ENCODE measurements around the gene HLA-DPB1. TPM values are rescaled to one million over a fixed set of nuclear protein-coding genes. Genes with fewer than 3 reads are reported as not detected.
"Not testable (repeated sequence)": the region's sequence is repeated elsewhere in the genome, so short reads cannot be mapped to it uniquely, and the experiment has no call there.

HLA-DPB1 gene
- polyA plus RNA-seq, 1 donor: 75.0 TPM

DNA sequence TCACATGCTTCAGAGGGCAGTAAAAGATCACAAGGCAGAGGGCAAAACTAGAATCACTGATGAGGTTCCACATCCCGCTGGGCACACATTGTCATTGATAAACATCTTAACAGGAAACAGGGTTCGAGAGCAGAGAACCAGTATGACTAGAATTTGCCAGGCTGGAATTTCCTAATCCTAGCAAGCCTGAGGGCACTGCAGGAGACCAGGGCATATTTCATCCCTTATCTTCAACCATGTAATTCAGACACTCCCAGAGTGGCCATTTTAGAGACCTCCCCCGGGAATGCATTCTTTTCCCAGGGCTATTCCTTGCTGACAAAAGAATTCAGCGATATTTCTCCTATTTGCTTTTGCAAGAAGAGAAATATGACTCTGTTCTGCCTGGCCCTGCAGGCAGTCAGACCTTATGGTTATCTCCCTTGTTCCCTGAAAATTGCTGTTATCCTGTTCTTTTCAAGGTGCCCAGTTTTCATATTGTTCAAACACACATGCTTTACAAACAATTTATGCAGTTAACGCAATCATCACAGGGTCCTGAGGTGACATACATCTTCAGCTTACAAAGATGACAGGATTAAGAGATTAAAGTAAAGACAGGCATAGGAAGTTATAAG lies 25.4 kb downstream of the HLA-DPB1 start:
- not testable (repeated sequence) for H3K36me3 ChIP-seq (ENCODE audit: control insufficient read depth, insufficient read depth, low read length); H3K27me3 ChIP-seq (ENCODE audit: control insufficient read depth, insufficient read depth, low read length); DNase-seq; H3K27ac ChIP-seq (ENCODE audit: low read length); H3K9me3 ChIP-seq (ENCODE audit: control insufficient read depth, low read depth, low read length); H3K4me1 ChIP-seq (ENCODE audit: control insufficient read depth, insufficient read depth, low read length); H3K4me3 ChIP-seq (ENCODE audit: low read length)
- no CpG with 5 or more reads among the region's 5 CpGs for WGBS (ENCODE audit: insufficient coverage, low lambda C conversion rate)

DNA sequence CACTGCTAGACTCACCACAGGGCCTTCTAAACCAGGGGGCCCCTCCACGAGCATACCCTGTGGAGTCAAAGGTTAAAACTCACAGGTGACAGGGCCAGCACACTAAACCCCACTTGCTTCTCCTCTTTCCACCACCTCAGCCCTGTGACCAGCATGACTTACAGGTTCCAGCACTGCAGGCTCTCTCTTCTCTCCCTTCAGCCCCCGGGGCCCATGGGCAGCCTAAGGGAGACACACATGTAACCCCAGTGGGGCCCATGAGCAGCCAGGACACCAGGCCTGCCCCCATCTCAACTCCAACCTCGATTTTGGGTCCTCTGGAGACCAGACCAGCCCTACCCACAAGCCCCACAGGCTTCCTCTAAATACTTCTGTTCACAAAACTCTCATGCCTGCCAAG lies 28.0 kb downstream of the HLA-DPB1 start:
- no peaks in the 10 kb centered on the region for H3K36me3 ChIP-seq (ENCODE audit: control insufficient read depth, insufficient read depth, low read length)
- no peak overlapping the region for H3K4me3 ChIP-seq (ENCODE audit: low read length)
- H3K27me3 ChIP-seq (ENCODE audit: control insufficient read depth, insufficient read depth, low read length): peaks cover 18% of the 10 kb centered on the region
- no peak for DNase-seq
- no peaks in the 10 kb centered on the region for H3K9me3 ChIP-seq (ENCODE audit: control insufficient read depth, low read depth, low read length)
- no peaks in the 10 kb centered on the region for H3K4me1 ChIP-seq (ENCODE audit: control insufficient read depth, insufficient read depth, low read length)
- WGBS (ENCODE audit: insufficient coverage, low lambda C conversion rate): no CpG with 5 or more reads among the region's 3 CpGs
- H3K27ac ChIP-seq (ENCODE audit: low read length): no peak overlapping the region

DNA sequence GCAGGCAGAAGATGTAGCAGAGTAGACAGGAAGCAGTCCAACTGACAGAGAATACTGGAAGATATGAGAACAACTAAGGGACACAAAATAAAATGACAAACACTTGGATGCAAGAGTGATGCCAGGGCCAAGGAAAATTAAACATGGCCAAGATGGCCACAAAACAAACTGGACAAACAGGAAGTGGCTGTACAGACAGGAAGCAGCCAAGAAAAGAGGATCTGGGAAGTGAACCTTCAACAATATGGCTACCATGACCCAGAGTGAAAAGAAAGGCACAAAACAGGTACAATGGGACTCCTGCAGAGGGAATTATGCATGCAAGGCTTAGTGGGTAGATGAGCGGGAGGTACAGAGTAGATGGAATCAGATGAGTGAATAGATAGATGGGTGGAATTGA lies 29.1 kb downstream of the HLA-DPB1 start:
- no peaks in the 10 kb centered on the region for H3K4me1 ChIP-seq (ENCODE audit: control insufficient read depth, insufficient read depth, low read length)
- no peak overlapping the region for H3K4me3 ChIP-seq (ENCODE audit: low read length)
- H3K27ac ChIP-seq (ENCODE audit: low read length): no peak overlapping the region
- no peaks in the 10 kb centered on the region for H3K36me3 ChIP-seq (ENCODE audit: control insufficient read depth, insufficient read depth, low read length)
- WGBS (ENCODE audit: insufficient coverage, low lambda C conversion rate): 100% methylated on average over 1 of the region's 1 CpG
- H3K27me3 ChIP-seq (ENCODE audit: control insufficient read depth, insufficient read depth, low read length): peaks cover 24% of the 10 kb centered on the region
- no peaks in the 10 kb centered on the region for H3K9me3 ChIP-seq (ENCODE audit: control insufficient read depth, low read depth, low read length)
- no peak for DNase-seq

DNA sequence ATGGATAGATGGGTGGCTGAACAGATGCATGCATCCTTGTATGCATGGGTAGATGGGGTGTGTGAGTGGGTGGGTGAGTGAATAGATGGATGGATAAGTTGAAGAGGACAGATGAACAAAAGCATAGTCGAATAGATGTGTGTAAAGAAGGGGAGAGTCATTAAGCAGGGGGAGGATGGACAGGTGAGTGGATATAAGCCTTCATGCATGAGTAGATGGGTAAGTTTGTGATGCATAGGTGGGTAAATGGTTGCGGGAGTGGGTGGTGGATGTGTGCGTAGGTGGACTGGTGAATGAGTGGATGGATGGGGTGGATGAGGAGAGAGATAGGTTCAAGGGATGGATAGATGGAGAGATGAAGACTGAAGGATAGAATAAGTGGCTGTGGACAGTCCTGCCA lies 29.6 kb downstream of the HLA-DPB1 start:
- Histone ChIP-seq H3K27me3 (ENCODE audit: control insufficient read depth, insufficient read depth, low read length) (peaks cover 24% of the 10 kb centered on the region), H3K4me1 (ENCODE audit: control insufficient read depth, insufficient read depth, low read length) (no peaks in the 10 kb centered on the region), H3K27ac (ENCODE audit: low read length) (no peak overlapping the region), H3K9me3 (ENCODE audit: control insufficient read depth, low read depth, low read length) (no peaks in the 10 kb centered on the region), H3K4me3 (ENCODE audit: low read length) (no peak overlapping the region), H3K36me3 (ENCODE audit: control insufficient read depth, insufficient read depth, low read length) (no peaks in the 10 kb centered on the region)
- DNase-seq: no peak
- WGBS (ENCODE audit: insufficient coverage, low lambda C conversion rate): 89% methylated on average over 3 of the region's 3 CpGs

DNA sequence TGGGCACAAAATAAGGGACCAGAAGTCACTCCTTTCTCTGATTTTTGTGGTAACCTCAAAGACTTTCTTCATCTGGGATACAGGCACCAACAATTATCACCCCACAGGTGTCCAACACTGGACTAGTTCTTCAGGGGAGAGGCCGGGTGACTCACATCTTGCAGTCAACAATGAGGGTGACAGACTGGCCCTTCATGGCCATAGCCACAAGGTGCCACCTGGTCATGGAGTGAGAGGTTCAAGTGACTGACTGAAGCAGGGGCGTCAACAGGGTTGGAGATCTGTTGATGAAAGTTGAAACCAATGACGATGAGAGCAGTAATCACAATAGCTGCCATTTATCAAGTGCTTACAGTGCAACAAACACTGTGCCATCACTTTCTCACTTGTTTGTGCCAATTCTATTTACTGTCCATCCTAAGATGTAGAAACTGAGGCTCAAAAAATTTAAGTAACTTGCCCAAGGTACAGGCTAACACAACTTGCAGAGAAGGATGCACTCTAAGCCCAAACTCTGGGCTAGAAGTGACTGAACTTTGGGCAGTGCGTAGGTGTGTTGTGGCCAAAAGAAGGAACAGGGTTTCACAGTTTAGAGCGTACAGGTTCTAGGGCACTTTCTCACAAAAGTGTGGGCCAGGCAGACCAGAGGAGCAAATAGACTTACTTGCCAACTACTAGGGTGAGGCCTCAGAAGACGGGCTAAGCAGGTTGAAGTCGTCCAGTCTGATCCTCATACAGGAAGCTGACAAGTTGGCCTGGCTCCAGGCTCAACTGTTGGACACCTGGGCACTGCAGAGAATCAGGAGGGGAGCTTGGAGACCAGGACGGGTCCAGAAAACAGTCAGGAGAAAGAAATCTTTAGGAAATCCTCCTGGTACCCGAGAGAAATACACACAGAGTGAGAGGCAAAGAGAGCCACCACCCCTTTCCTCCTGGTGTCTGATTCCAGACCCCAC lies 30.4 kb downstream of the HLA-DPB1 start:
- Histone ChIP-seq H3K27ac (ENCODE audit: low read length) (no peak overlapping the region), H3K9me3 (ENCODE audit: control insufficient read depth, low read depth, low read length) (no peaks in the 10 kb centered on the region), H3K4me3 (ENCODE audit: low read length) (no peak overlapping the region), H3K4me1 (ENCODE audit: control insufficient read depth, insufficient read depth, low read length) (no peaks in the 10 kb centered on the region), H3K27me3 (ENCODE audit: control insufficient read depth, insufficient read depth, low read length) (peaks cover 24% of the 10 kb centered on the region), H3K36me3 (ENCODE audit: control insufficient read depth, insufficient read depth, low read length) (no peaks in the 10 kb centered on the region)
- DNase-seq: no peak
- 100% methylated on average over 1 of the region's 9 CpGs for WGBS (ENCODE audit: insufficient coverage, low lambda C conversion rate)

DNA sequence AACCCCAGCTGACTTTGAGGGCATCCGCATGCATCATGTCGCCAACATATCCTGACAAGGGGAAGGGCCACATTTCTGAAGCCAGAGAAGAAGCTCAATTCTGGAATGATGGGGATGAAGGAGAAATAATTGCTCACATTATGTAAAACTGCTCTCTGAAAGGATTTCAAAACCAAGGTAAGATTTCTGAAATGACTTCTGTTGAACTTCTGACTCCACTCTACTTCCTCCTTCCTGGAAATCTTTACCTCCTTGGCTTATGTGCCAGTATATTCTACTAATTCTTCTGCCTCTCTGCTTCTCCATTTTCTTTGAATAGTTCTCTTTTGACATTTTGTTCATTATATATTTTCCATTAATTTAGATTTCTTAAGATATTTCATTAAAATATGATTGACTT lies 31.9 kb downstream of the HLA-DPB1 start:
- Histone ChIP-seq H3K27ac (ENCODE audit: low read length) (no peak overlapping the region), H3K27me3 (ENCODE audit: control insufficient read depth, insufficient read depth, low read length) (peaks cover 26% of the 10 kb centered on the region), H3K4me1 (ENCODE audit: control insufficient read depth, insufficient read depth, low read length) (no peaks in the 10 kb centered on the region), H3K9me3 (ENCODE audit: control insufficient read depth, low read depth, low read length) (no peaks in the 10 kb centered on the region), H3K4me3 (ENCODE audit: low read length) (no peak overlapping the region), H3K36me3 (ENCODE audit: control insufficient read depth, insufficient read depth, low read length) (no peaks in the 10 kb centered on the region)
- WGBS (ENCODE audit: insufficient coverage, low lambda C conversion rate): 100% methylated on average over 1 of the region's 2 CpGs
- no peak for DNase-seq

DNA sequence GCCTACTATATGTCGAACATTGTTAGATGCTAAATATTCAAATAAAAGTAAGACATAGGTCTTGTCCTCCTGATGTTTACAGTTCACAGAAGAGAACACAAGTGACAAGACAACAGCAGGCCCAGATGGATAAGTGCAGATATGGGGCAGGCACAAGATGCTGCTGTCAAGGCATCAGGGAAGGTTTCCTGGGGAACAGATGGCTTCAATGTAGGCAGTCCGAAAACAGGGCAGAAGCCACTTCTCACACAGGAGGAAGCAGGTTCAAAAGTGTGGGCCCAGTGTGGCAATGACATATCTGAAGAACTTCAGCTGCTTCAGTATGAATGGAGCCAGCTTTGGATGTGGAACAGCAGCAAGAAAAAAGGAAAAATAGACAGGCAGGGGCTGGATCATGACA lies 32.5 kb downstream of the HLA-DPB1 start:
- peaks cover 29% of the 10 kb centered on the region for H3K27me3 ChIP-seq (ENCODE audit: control insufficient read depth, insufficient read depth, low read length)
- WGBS (ENCODE audit: insufficient coverage, low lambda C conversion rate): no CpG with 5 or more reads among the region's 2 CpGs
- H3K36me3 ChIP-seq (ENCODE audit: control insufficient read depth, insufficient read depth, low read length): no peaks in the 10 kb centered on the region
- no peak for DNase-seq
- H3K9me3 ChIP-seq (ENCODE audit: control insufficient read depth, low read depth, low read length): no peaks in the 10 kb centered on the region
- H3K27ac ChIP-seq (ENCODE audit: low read length): no peak overlapping the region
- no peak overlapping the region for H3K4me3 ChIP-seq (ENCODE audit: low read length)
- no peaks in the 10 kb centered on the region for H3K4me1 ChIP-seq (ENCODE audit: control insufficient read depth, insufficient read depth, low read length)

DNA sequence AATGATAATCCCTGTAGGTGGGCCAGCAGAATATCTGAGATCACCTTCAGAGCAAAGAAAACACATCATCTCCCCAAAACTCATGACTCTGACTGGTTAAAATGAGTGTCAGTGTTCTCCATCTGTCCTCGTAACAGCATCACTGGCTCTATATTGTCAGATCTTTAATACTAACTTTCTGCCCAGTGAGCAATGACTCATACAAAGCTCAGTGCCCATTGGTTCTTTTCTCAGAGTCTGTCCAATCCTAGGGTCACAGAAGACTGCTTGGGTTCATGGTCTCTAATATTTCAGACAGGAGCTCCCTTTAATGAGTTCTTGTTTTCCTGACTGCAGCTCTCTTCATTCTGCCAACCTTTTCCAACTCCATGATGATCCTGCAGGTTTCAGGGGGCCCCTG lies 36.4 kb downstream of the HLA-DPB1 start:
- peaks cover 43% of the 10 kb centered on the region for H3K27me3 ChIP-seq (ENCODE audit: control insufficient read depth, insufficient read depth, low read length)
- no peaks in the 10 kb centered on the region for H3K9me3 ChIP-seq (ENCODE audit: control insufficient read depth, low read depth, low read length)
- H3K4me1 ChIP-seq (ENCODE audit: control insufficient read depth, insufficient read depth, low read length): no peaks in the 10 kb centered on the region
- no peaks in the 10 kb centered on the region for H3K36me3 ChIP-seq (ENCODE audit: control insufficient read depth, insufficient read depth, low read length)
- H3K27ac ChIP-seq (ENCODE audit: low read length): no peak overlapping the region
- WGBS (ENCODE audit: insufficient coverage, low lambda C conversion rate): 60% methylated on average over 1 of the region's 1 CpG
- no peak overlapping the region for H3K4me3 ChIP-seq (ENCODE audit: low read length)
- peak; percentile 16 to 18 for DNase-seq

DNA sequence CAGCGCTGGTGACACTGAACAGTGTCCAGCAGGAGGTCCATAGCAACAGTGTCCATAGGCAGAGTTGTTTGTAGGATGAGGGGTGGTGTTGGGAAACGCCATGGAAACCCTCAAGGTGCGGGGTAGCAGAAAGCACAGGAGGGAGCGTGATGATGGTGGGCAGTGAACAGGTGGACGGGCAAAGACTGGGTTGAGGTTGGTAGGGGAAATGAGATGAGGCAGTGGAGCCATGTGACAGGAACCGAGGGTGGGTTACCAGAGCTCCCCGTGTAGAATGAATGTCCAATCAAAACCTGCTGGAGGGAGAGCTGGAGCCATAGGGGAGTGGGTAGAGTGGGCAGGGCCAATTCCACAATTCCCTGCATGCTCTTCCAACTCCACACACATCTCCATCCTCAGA lies 38.0 kb downstream of the HLA-DPB1 start:
- WGBS (ENCODE audit: insufficient coverage, low lambda C conversion rate): no CpG with 5 or more reads among the region's 7 CpGs
- no peak for DNase-seq
- Histone ChIP-seq H3K9me3 (ENCODE audit: control insufficient read depth, low read depth, low read length) (no peaks in the 10 kb centered on the region), H3K4me3 (ENCODE audit: low read length) (no peak overlapping the region), H3K4me1 (ENCODE audit: control insufficient read depth, insufficient read depth, low read length) (no peaks in the 10 kb centered on the region), H3K27me3 (ENCODE audit: control insufficient read depth, insufficient read depth, low read length) (peaks cover 45% of the 10 kb centered on the region), H3K27ac (ENCODE audit: low read length) (no peak overlapping the region), H3K36me3 (ENCODE audit: control insufficient read depth, insufficient read depth, low read length) (no peaks in the 10 kb centered on the region)

DNA sequence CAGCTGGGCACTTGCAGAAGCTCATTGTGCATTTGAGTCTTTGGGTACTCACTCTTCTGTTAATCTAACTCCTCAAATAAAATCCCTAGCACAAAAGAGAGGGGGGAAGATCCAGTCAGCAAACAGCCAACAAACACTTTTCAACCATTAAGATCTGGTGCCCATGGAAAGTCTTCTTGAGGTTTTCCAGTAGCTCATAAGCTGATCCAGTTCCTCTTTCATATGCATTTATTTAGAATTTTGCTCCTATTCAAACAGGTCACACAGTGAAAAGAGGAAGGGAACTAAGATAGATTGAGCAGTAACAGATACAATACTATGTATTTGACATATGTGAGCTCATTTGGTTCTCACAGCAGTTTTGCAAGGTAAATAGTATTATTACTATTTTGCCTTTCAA lies 38.6 kb downstream of the HLA-DPB1 start:
- peaks cover 45% of the 10 kb centered on the region for H3K27me3 ChIP-seq (ENCODE audit: control insufficient read depth, insufficient read depth, low read length)
- no peaks in the 10 kb centered on the region for H3K4me1 ChIP-seq (ENCODE audit: control insufficient read depth, insufficient read depth, low read length)
- H3K4me3 ChIP-seq (ENCODE audit: low read length): no peak overlapping the region
- H3K36me3 ChIP-seq (ENCODE audit: control insufficient read depth, insufficient read depth, low read length): no peaks in the 10 kb centered on the region
- H3K9me3 ChIP-seq (ENCODE audit: control insufficient read depth, low read depth, low read length): no peaks in the 10 kb centered on the region
- no peak overlapping the region for H3K27ac ChIP-seq (ENCODE audit: low read length)
- no peak for DNase-seq

All from large intestine (tissue), 3 donors.